Stimulated activated CD8-positive, alpha-beta memory T cell treated with anti-CD3 and anti-CD28 coated beads, Interleukin-12 subunit alpha, Interleukin-12 subunit beta, amount 100 ng/mL, for 1 hour (primary cell): ENCODE results near the gene SRXN1.

Experiments
- DNase-seq: peaks from one replicate; pipeline ENCODE4 v3.0.0-alpha.2; 2020; ENCODE audit warnings: low read depth

Gene SRXN1

DNA sequence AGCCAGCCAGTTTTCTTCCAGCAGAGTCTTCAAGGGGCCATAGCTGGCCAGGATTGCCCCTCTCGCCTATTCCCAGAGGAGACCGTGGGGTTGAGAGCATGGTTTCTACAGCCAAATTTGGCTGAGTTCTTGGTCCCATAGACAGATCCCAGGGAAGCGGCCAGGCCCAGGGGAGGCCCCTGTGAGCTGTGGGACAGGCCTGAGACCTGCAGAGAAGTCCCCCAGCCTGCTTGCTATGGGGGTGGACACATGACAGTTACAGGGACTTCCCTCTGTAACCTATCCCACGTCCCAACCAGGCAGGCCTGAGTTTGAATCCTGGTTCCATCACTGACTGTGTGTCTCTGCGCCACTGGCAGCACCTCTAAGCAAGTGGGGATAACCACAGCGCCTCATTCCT lies 45.5 kb downstream of the SRXN1 start:
- no peak for DNase-seq

DNA sequence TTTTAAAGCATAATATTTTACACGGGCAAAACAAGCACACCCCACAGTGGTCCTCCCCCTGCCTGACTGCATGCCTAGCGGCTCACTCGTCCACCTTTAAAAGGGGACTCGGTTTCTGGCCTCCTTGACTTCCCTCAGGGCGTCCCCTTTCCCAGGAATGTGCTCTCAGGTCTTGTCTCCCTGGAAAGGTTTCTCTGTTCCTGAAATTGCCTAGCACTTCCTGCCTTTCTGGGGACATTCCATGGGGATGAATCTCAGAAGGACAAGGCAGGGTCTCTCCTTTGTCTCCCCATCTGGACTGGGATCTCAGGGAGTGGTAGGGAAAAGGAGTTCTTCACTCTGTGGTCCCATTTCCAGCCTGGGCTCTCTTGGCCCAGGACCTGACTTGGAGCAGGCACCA lies 47.8 kb downstream of the SRXN1 start:
- DNase-seq, result no peak

DNA sequence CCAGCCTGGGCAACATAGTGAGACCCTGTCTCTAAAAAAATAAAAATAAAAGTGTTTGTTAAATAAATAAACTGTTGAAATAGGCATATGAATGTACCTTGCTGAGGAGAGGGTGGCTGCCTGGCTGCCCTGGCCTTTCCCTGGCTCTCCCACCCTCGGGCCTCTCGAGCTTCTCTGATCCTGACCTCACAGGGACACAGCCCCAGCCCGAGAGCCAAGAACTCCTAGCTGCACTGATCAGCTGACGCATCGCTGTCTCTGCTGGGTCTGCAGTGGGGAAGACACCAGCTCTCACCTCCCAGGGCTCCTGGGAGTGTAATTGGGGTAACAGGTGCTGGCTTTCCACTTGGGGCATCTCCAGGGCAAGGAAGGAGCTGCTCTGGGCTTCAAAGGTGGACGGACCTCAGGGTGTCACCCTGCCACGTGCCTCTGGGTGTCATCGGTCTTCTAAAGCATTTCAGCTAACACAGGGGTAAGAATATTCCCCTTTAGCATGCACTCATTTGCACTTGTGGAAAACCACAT lies 49.8 kb downstream of the SRXN1 start:
- no peak for DNase-seq

DNA sequence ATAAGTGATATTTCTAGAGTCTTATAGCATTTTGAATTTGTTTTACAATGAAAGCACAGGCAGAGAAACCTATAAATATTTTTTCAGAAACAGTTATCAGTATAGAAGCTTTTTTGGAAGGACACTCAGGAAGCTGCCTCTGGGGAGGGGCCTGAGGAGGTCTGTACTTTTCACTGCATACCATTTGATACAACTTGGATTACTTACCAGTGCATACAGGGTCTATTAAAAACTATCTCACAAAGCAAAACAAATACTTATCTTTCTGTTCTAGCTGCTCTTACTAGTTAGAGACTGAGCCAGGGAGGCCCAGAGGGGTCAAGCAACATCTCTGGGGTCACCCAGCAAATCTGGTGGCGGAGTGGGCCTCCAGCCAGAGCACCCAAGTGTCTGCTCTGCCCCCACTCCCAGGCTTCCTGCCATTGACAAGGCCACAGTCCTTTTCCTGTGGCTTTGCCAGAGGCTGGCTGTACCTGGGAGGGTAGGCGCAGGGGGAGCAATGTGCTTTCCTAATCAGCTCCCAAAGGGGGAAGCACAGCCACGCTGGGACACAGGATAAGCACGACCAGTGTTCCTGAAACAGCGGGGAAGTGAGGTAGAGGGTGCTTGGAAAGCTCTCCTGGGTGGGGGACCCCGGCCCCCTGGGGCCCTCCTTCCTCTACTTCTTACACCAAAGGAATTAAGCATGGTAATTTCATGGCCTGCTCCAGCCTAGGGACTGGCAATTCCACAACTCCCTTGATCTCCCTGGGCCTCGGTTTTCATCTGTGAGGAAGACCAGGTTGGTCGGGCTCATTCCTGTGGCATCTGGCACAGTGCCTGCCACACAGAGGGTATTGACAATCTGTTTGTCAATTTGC lies 50.7 kb downstream of the SRXN1 start:
- no peak for DNase-seq

DNA sequence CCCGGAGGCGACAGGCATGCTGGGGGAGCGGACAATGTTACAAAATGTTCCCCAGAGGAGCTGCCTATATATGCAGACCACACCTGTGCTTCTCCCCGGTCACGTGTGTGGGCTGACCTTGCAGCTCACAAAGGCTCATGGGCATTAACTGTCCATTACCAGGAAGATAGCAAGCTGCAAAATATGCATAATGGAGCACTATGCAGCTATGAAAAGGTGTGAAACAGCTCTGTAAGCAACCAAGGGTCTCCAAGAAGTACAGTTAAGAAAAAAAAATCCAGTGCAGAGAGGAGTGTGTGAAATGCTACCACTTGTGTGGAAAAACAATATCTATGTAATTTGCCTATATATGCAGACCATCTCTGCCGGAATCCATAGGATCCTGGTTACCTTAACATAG lies 52.3 kb downstream of the SRXN1 start:
- no peak for DNase-seq

DNA sequence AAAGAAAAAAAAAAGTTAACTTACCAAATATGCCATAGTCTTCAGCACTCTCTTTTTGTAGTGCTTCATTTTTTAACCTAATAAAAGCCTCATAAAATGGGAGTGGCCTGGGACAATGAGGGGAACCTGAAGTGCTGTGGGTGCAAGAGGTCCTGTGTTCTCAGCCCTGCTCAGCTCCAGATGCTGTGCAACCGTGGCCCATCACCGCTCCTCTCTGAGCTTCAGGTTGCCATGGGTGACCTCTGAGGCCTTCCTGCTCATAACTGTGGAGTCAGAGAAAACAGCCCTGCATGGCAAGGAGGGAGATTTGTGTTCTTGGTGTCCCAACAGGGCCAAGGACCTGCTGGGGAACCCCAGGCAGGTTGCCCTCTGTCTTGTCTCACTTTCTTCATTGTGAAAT lies 52.9 kb downstream of the SRXN1 start:
- DNase-seq, result no peak

DNA sequence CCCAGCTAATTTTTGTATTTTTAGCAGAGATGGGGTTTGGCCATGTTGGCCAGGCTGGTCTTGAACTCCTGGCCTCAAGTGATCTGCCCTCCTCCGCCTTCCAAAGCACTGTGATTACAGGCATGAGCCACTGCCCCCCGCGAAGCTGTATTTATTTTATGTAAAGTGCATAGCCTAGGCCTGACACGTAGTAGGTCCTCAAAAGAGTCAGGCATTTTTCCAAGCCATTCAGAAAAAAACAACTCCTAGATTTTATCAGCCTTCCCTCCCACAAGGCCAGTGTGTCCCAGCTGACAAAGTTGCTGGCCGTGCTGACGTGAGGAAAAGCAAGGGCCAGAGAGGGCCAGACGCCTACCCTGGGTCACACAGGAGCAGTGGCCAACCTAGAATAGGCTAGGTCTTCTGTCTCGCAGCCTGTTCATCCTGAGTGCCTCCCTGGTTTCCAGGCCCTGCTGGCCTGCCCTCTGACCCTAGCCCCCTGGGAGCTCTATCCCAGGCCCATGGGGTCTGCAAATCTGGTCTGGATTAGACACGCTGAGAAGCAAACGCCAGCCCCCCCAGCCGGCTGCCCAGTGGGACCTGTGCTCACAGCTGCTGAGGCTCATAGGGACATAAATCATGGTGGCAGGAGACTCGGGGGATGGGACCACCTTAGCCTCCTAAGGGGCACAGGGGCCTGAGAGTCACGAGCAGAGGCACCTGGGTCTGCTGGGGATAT lies 54.7 kb downstream of the SRXN1 start:
- no peak for DNase-seq

DNA sequence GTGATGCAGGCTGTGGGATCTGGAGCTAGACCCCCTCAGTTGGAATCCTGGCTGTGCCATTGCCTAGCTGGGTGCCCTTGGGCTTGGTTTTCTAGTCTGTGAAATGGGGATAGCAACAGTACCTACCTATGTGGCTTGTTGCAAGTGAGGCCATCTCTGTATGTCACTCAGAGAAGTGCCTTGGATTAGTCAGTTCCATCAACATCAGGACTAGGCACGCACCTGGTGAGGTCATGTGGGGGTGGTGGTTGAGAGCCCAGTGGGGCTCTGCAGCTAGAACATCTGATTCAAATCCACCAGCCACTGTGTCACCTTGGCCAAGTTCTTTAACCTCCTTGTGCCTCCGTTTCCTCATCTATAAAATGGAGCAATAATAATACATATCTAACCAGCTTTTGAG lies 55.4 kb downstream of the SRXN1 start:
- DNase-seq, result no peak
